GM06990 (cell line): ENCODE data around the gene APP.

ENCODE experiments used
- DNase-seq: peaks from one replicate; pipeline ENCODE4 v3.0.0-alpha.2; 2011; ENCODE audit not compliant: insufficient read length; ENCODE audit errors: extremely low read depth
- H3K27me3 ChIP-seq: replicated peaks from 2 replicates; pipeline ENCODE4 v1.6.0; 2011; ENCODE audit warnings: low read length; ENCODE audit not compliant: control insufficient read depth, insufficient read depth
- H3K36me3 ChIP-seq: 2 replicates; pipeline ENCODE4 v1.5.1; 2011; ENCODE audit warnings: low read length; ENCODE audit not compliant: control insufficient read depth, insufficient read depth
- H3K4me3 ChIP-seq: replicated peaks from 2 replicates; pipeline ENCODE4 v1.5.1; 2011; ENCODE audit warnings: low read depth, mild to moderate bottlenecking, control low read depth, low read length
- CTCF ChIP-seq: IDR thresholded peaks from 2 replicates; pipeline ENCODE4 v1.5.1; 2011; ENCODE audit warnings: low read length, control low read depth, mild to moderate bottlenecking, inconsistent platforms; ENCODE audit not compliant: insufficient read depth, poor library complexity, severe bottlenecking

APP gene

GRCh38 chr21:26169061-26169610, 1.4 kb downstream of the APP start:
- Histone ChIP-seq H3K36me3 (no peaks in the 10 kb centered on the region), H3K4me3 (no peak overlapping the region), H3K27me3 (no peaks in the 10 kb centered on the region; the same call in 1 of the 2 replicates)
- DNase-seq = no peak
- no peak for TF ChIP-seq CTCF

GRCh38 chr21:26168371-26168770, 2.2 kb downstream of the APP start:
- no peak for DNase-seq
- Histone ChIP-seq H3K4me3 (no peak overlapping the region), H3K36me3 (no peaks in the 10 kb centered on the region), H3K27me3 (no peaks in the 10 kb centered on the region; the same call in 1 of the 2 replicates)
- no peak for TF ChIP-seq CTCF

GRCh38 chr21:26167593-26167992, 3.0 kb downstream of the APP start:
- DNase-seq = no peak
- no peak for TF ChIP-seq CTCF
- H3K4me3 ChIP-seq = no peak overlapping the region
- no peaks in the 10 kb centered on the region; the same call in 1 of the 2 replicates for H3K27me3 ChIP-seq
- no peaks in the 10 kb centered on the region for H3K36me3 ChIP-seq

GRCh38 chr21:26165331-26165730, 5.2 kb downstream of the APP start:
- DNase-seq = no peak
- no peak for TF ChIP-seq CTCF
- Histone ChIP-seq H3K4me3 (no peak overlapping the region), H3K27me3 (no peaks in the 10 kb centered on the region; the same call in 1 of the 2 replicates), H3K36me3 (no peaks in the 10 kb centered on the region)

GRCh38 chr21:26164311-26164710, 6.3 kb downstream of the APP start:
- TF ChIP-seq CTCF = no peak
- no peak for DNase-seq
- no peaks in the 10 kb centered on the region for H3K36me3 ChIP-seq

GRCh38 chr21:26162081-26162480, 8.5 kb downstream of the APP start:
- H3K27me3 ChIP-seq = no peaks in the 10 kb centered on the region
- TF ChIP-seq CTCF = no peak
- no peak overlapping the region for H3K4me3 ChIP-seq
- no peak for DNase-seq
- no peaks in the 10 kb centered on the region for H3K36me3 ChIP-seq

More at GRCh38 chr21:26164311-26164710, 6.3 kb downstream of the APP start:
- H3K4me3 ChIP-seq = no peak overlapping the region
- no peaks in the 10 kb centered on the region; the same call in 1 of the 2 replicates for H3K27me3 ChIP-seq
